GM12865 (cell line): ENCODE measurements around the gene CNTN5.

Experiments used
- DNase-seq: peaks from one replicate; pipeline ENCODE4 v3.0.0; 2010; ENCODE audit warnings: low read depth
- H3K4me3 ChIP-seq: 2 replicates; pipeline ENCODE4 v1.5.1; 2011; ENCODE audit warnings: mild to moderate bottlenecking, low read depth, low read length, control low read depth
- CTCF ChIP-seq: IDR thresholded peaks from 2 replicates; pipeline ENCODE4 v1.5.1; 2011; ENCODE audit warnings: low read length, control low read depth, low read depth, inconsistent platforms; ENCODE audit not compliant: insufficient read depth; ENCODE audit errors: missing control alignments

The CNTN5 gene

DNA sequence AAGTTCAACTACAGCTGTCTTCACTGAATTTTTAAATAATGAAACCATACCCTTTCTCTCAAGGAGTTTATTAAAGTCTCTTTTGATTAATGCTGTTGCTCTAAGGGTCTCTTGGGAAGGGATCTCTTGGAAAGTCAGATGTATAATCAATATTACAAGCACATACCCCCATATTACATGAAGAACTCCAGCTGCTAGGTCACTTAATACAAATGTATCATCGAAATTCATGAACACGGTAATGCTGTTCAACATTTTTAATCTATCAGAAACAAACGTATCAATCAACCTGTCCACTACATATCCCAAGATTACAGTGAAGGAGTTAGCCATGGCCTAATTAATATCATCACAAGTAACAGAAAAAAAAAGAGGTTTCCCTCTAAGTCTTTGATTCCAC is 1283.1 kb downstream of the CNTN5 start:
- no peak for DNase-seq
- H3K4me3 ChIP-seq, result no peak overlapping the region
- TF ChIP-seq CTCF, result no peak

DNA sequence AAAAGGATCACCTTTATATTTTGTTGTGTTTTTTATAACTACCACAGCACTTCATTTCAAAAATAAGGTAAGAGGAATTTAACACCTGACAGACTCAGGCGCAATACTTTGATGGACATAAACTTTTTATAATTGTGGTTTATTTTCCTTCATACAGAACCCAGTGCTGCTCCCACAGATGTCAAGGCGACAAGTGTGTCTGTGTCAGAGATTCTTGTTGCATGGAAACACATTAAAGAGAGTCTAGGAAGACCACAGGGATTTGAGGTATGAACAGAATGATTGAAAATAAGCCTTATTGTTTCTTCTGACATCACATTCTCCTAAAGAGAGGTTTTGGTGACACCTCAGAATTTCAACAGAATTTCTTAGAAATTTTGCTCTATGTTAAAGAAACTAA is 1287.5 kb downstream of the CNTN5 start:
- no peak for TF ChIP-seq CTCF
- DNase-seq, result no peak
- no peak overlapping the region for H3K4me3 ChIP-seq

DNA sequence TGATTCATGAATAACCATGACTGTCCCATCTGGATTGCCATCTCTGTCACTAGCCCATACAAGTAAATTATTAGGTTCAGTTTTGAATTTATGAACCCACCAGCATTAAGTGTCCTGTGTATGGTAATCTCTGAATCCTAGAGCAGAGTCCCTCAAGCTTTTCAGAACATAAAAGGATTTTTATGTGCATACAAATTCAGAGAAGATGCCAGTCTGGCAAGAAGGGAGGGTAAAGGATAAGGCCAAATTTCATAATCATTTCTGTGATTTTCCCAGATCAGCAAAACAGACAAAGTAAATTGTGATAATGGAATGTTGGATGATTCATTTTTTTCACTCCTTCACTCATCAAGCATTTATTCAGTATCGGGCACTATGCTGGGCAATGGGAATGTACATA is 1295.2 kb downstream of the CNTN5 start:
- H3K4me3 ChIP-seq, result no peak overlapping the region
- no peak for DNase-seq
- no peak for TF ChIP-seq CTCF

DNA sequence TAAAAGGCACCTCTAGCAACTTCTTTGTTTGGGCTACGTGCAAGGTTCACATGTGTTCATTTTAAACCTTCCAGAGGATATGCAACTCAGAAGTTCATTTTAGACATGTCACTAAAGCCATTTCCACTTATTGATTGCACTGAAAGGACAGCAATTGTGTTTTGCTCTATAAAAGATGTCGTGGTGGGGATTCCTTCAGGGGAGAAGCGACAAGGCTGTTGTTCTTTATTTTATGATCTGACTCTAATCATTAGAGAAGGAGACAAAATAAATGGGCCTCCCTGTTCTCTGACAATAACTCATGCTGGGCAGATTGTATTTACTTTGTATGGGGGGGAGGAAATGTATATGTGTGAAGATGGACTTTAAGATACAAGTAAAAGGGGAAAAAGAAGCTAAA is 1296.2 kb downstream of the CNTN5 start:
- TF ChIP-seq CTCF, result no peak
- no peak overlapping the region for H3K4me3 ChIP-seq
- no peak for DNase-seq

DNA sequence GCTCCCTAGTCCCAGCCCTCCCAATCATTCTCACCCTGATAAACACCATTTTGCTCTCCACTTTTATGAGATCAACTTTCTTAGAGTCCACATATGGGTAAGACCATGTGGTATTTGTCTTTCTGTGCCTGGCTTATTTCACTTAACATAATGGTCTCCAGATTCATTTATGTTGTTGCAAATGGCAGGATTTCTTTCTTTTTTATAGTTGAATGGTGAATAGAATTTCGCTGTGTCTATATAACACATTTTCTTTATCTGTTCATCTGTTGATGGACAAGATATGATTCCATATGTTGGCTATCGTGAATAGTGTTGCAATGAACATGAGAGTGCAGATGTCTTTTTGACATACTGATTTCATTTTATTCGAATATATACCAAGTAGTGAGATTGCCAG is 1298.9 kb downstream of the CNTN5 start:
- no peak overlapping the region for H3K4me3 ChIP-seq
- no peak for TF ChIP-seq CTCF

GRCh38 chr11:100328626-100329340 is 1308.0 kb downstream of the CNTN5 start:
- no peak overlapping the region for H3K4me3 ChIP-seq
- TF ChIP-seq CTCF, result no peak
- DNase-seq, result peak; percentile 16

More for the DNA sequence above, 1298.9 kb downstream of the CNTN5 start:
- DNase-seq, result no peak

- H3K4me3 ChIP-seq, result no peak overlapping the region
- no peak for DNase-seq
- TF ChIP-seq CTCF, result no peak
Observed at GRCh38 chr11:100329352-100329751, 1308.6 kb downstream of the CNTN5 start.
